K562 (cell line): ENCODE results near the gene NT5DC1. TPM values are rescaled to one million over a fixed set of nuclear protein-coding genes. Genes with fewer than 3 reads are reported as not detected.

Experiments used
- CBFA2T3 ChIP-seq: fragments of 450-650 bp; IDR thresholded peaks from 2 replicates; pipeline ENCODE4 v1.6.1; 2017
- EHMT2 ChIP-seq: fragments of 450-650 bp; IDR thresholded peaks from 2 replicates; pipeline ENCODE4 v1.6.1; 2018; ENCODE audit warnings: antibody characterized with exemption
- HDAC6 ChIP-seq: IDR thresholded peaks from 2 replicates; pipeline ENCODE4 v1.6.1; 2012; ENCODE audit warnings: low read depth, mild to moderate bottlenecking, control low read depth, inconsistent platforms, low read length, moderate library complexity
- HNRNPUL1 ChIP-seq: fragments of 200-400 bp; formaldehyde crosslinking; IDR thresholded peaks from 2 replicates; pipeline ENCODE4 v1.6.1; 2017; ENCODE audit warnings: low read length
- HSF4 ChIP-seq: fragments of 250-450 bp; sonication (Bioruptor Pico); IDR thresholded peaks from 2 replicates; pipeline ENCODE4 v2.1.2; 2022; ENCODE audit warnings: mild to moderate bottlenecking, moderate library complexity, borderline replicate concordance
- MTA1 ChIP-seq: fragments of 450-650 bp; IDR thresholded peaks from 2 replicates; pipeline ENCODE4 v1.6.1; 2017; ENCODE audit warnings: borderline replicate concordance
- SREBF2 ChIP-seq: sonication (generic); formaldehyde crosslinking; IDR thresholded peaks from 2 replicates; pipeline ENCODE4 v1.4.0; 2020; ENCODE audit warnings: mild to moderate bottlenecking, missing genetic modification reagents
- TAF7 ChIP-seq: fragments of 450-650 bp; IDR thresholded peaks from 2 replicates; pipeline ENCODE4 v1.6.1; 2016; ENCODE audit warnings: missing genetic modification characterization, missing compliant biosample characterization
- TRIM28 ChIP-seq: fragments of 450-650 bp; IDR thresholded peaks from 2 replicates; pipeline ENCODE4 v1.6.1; 2017
- polyA plus RNA-seq, 8 experiments: library from polyadenylated mRNA; depleted of rRNA in 4 of 8; stranded (reverse) in 5 of 8; unstranded in 3 of 8; fragments of >200 nt; fragmentation: Nextera tagmentation in 2 of 8; fragmentation: Illumina TruSeq in 1 of 8; extraction: Ambion mirVana in 2 of 8; extraction: Trizol in 1 of 8; gene quantifications; 2 replicates each; pipeline versions ENCODE4 v1.2.1 to v1.2.3, GENCODE V29; 2011 to 2014; ENCODE audit warnings: inconsistent platforms in 1 of 8, missing spikeins in 1 of 8
- total RNA-seq, 7 experiments: library from RNA; depleted of rRNA in 6 of 7; stranded (reverse); fragments of >200 nt in 6 of 7; fragmentation: Illumina TruSeq in 2 of 7; extraction: Trizol in 2 of 7; gene quantifications; 2 replicates each; pipeline versions ENCODE4 v1.2.1 to v1.2.3, GENCODE V29; 2011 to 2021; ENCODE audit warnings: low replicate concordance in 1 of 7
- TF ChIP-seq, protein P1 (sequence below): fragments of 450-650 bp; IDR thresholded peaks from 2 replicates; pipeline ENCODE4 v1.6.1; 2017; ENCODE audit warnings: mild to moderate bottlenecking, moderate library complexity
- TF ChIP-seq, protein P2 (sequence below): fragments of 450-650 bp; IDR thresholded peaks from 2 replicates; pipeline ENCODE4 v1.6.1; 2016
- TF ChIP-seq, protein P3 (sequence below): sonication (generic); formaldehyde crosslinking; IDR thresholded peaks from 2 replicates; pipeline ENCODE4 v1.8.1; 2023; ENCODE audit warnings: missing genetic modification reagents, mild to moderate bottlenecking, borderline replicate concordance

The NT5DC1 gene
- total and polyA plus RNA-seq, 9 of the 15 experiments (the other 6 are each of a cell fraction or from before 2014, with no cell fraction given), result 4.9 to 28.5 (median 16.3) TPM

DNA sequence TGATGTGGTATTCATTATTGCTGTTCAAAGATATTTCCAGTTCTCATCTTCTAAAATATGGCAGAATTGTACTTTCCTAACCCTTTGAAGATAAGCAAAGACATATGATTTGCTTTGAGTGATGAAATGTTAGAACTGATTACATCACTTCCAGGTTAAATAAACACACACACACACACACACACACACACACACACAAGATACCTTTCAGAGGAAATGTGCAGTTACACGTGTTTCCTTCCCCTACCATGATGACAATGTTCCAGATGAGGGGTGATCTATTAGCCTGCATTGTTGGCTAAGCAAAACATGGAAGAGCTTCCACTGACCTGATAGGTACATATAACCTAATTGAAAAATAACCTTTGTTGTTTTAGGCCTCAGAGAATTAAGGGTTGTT, 28.3 kb upstream of the NT5DC1 start (continued):
- TF ChIP-seq CBFA2T3 (no peak), TAF7 (tag) (no peak), HSF4 (no peak), TRIM28 (no peak), MTA1 (no peak), HNRNPUL1 (no peak), SREBF2 (no peak), EHMT2 (no peak), HDAC6 (no peak)
- TF ChIP-seq, protein P1, sequence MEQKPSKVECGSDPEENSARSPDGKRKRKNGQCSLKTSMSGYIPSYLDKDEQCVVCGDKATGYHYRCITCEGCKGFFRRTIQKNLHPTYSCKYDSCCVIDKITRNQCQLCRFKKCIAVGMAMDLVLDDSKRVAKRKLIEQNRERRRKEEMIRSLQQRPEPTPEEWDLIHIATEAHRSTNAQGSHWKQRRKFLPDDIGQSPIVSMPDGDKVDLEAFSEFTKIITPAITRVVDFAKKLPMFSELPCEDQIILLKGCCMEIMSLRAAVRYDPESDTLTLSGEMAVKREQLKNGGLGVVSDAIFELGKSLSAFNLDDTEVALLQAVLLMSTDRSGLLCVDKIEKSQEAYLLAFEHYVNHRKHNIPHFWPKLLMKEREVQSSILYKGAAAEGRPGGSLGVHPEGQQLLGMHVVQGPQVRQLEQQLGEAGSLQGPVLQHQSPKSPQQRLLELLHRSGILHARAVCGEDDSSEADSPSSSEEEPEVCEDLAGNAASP, result no peak
- TF ChIP-seq, protein P2, sequence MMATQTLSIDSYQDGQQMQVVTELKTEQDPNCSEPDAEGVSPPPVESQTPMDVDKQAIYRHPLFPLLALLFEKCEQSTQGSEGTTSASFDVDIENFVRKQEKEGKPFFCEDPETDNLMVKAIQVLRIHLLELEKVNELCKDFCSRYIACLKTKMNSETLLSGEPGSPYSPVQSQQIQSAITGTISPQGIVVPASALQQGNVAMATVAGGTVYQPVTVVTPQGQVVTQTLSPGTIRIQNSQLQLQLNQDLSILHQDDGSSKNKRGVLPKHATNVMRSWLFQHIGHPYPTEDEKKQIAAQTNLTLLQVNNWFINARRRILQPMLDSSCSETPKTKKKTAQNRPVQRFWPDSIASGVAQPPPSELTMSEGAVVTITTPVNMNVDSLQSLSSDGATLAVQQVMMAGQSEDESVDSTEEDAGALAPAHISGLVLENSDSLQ, result no peak
- TF ChIP-seq, protein P3, sequence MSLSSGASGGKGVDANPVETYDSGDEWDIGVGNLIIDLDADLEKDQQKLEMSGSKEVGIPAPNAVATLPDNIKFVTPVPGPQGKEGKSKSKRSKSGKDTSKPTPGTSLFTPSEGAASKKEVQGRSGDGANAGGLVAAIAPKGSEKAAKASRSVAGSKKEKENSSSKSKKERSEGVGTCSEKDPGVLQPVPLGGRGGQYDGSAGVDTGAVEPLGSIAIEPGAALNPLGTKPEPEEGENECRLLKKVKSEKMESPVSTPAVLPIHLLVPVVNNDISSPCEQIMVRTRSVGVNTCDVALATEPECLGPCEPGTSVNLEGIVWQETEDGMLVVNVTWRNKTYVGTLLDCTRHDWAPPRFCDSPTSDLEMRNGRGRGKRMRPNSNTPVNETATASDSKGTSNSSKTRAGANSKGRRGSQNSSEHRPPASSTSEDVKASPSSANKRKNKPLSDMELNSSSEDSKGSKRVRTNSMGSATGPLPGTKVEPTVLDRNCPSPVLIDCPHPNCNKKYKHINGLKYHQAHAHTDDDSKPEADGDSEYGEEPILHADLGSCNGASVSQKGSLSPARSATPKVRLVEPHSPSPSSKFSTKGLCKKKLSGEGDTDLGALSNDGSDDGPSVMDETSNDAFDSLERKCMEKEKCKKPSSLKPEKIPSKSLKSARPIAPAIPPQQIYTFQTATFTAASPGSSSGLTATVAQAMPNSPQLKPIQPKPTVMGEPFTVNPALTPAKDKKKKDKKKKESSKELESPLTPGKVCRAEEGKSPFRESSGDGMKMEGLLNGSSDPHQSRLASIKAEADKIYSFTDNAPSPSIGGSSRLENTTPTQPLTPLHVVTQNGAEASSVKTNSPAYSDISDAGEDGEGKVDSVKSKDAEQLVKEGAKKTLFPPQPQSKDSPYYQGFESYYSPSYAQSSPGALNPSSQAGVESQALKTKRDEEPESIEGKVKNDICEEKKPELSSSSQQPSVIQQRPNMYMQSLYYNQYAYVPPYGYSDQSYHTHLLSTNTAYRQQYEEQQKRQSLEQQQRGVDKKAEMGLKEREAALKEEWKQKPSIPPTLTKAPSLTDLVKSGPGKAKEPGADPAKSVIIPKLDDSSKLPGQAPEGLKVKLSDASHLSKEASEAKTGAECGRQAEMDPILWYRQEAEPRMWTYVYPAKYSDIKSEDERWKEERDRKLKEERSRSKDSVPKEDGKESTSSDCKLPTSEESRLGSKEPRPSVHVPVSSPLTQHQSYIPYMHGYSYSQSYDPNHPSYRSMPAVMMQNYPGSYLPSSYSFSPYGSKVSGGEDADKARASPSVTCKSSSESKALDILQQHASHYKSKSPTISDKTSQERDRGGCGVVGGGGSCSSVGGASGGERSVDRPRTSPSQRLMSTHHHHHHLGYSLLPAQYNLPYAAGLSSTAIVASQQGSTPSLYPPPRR (CRISPR knock-in tag), result no peak
